NCI-H2081 (cell line): Measurements from ENCODE around the gene SLC25A36.
"Not testable (repeated sequence)": the region's sequence is repeated elsewhere in the genome, so short reads cannot be mapped to it uniquely, and the experiment has no call there.

Source experiments
- DNase-seq, 2 experiments: peaks; one replicate each; lab custom pipeline; 2025; lab: John Stamatoyannopoulos, UW

SLC25A36 gene

GRCh38 chr3:140931801-140932200, 9.8 kb upstream of the SLC25A36 start:
- no peak for DNase-seq

GRCh38 chr3:140933109-140933508, 8.5 kb upstream of the SLC25A36 start:
- DNase-seq = no peak

- DNase-seq = no peak
Measured at GRCh38 chr3:140933552-140933951, 8.1 kb upstream of the SLC25A36 start.

- not testable (repeated sequence) for DNase-seq
Measured at GRCh38 chr3:140939305-140939704, 2.3 kb upstream of the SLC25A36 start.

- no peak for DNase-seq
Measured at GRCh38 chr3:140941090-140941433, 574 bp upstream of the SLC25A36 start.

- peak; percentile 69 to 72 for DNase-seq
Measured at GRCh38 chr3:140942221-140943104, 827 bp downstream of the SLC25A36 start.

- DNase-seq = no peak
Measured at GRCh38 chr3:140943781-140944552, 2.3 kb downstream of the SLC25A36 start.

- no peak for DNase-seq
Measured at GRCh38 chr3:140948460-140949249, 7.0 kb downstream of the SLC25A36 start.

GRCh38 chr3:140950144-140950543, 8.5 kb downstream of the SLC25A36 start:
- no peak for DNase-seq

GRCh38 chr3:140950863-140951262, 9.2 kb downstream of the SLC25A36 start:
- DNase-seq = no peak

GRCh38 chr3:140951750-140952149, 10.1 kb downstream of the SLC25A36 start:
- not testable (repeated sequence) for DNase-seq

GRCh38 chr3:140953028-140953960, 11.7 kb downstream of the SLC25A36 start:
- no peak for DNase-seq

GRCh38 chr3:140954576-140954975, 12.9 kb downstream of the SLC25A36 start:
- no peak for DNase-seq

- DNase-seq = no peak
Measured at GRCh38 chr3:140955645-140956044, 14.0 kb downstream of the SLC25A36 start.

GRCh38 chr3:140956058-140956835, 14.6 kb downstream of the SLC25A36 start:
- no peak for DNase-seq

GRCh38 chr3:140972833-140973232, 31.2 kb downstream of the SLC25A36 start:
- DNase-seq = no peak

GRCh38 chr3:140974900-140975299, 33.3 kb downstream of the SLC25A36 start:
- no peak for DNase-seq

GRCh38 chr3:140980663-140981062, 39.0 kb downstream of the SLC25A36 start:
- no peak for DNase-seq

- not testable (repeated sequence) for DNase-seq
Measured at GRCh38 chr3:140987792-140988191, 46.2 kb downstream of the SLC25A36 start.

GRCh38 chr3:140994316-140994715, 52.7 kb downstream of the SLC25A36 start:
- no peak for DNase-seq
